ENCODE measurements around the gene SLC6A3. TPM values are rescaled to one million over a fixed set of nuclear protein-coding genes. Genes with fewer than 3 reads are reported as not detected.

Gene SLC6A3
- total RNA-seq, 2 experiments from 2014 or later = not detected

DNA sequence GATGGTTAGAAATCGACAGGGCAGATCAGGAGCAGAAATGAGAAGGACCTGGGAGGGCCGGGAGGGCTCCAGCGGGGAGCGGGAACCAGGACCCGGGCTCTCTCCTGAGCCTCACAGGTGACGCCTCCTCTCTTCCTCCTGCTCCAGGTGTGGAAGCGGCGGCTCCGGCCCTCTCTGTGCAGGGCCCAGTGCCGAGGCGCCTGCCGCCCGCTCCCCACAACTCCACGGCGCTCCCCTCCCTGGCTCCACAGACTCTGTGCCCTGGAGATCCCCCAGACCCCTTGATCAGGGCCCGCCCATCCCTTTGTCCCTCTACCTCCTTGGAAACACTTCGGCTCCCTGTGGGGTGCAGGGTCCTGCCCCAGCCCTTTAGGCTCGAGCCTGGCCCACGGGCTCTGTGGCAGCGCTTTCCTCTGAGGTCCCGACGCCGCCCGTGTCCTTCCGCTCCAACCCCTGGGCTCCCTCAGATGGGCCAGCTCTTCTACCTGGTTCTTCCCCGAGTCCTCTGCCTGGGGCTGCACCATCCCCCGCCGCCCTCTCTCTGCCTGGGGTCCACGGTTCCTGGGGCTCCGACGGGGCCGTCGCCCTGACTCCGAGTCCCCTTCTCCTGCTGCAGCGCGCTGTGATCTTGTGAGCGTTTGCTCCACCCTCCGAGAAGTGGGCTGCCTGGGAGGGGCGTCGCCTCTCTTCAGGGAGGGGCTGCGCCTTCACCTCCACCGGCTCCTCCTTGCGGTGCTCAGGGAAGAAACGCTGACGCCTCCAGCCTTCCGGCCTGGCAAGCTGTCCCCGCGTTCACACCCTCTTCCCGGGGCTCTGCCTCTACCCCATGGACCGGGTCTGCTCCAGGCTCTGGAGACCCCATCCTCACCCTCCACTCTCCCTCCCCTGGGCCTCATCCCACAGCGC is 22.4 kb upstream of the SLC6A3 start:
- Histone ChIP-seq H2AFZ (ENCODE audit: low read length) (no peak overlapping the region), H3K4me2 (ENCODE audit: low read length) (no peak overlapping the region), H3K4me3 (ENCODE audit: low read depth, low read length, poor library complexity, severe bottlenecking) (no peak overlapping the region), H3K36me3 (ENCODE audit: insufficient read depth, low read length) (peaks cover 90% of the 10 kb centered on the region), H4K20me1 (ENCODE audit: insufficient read depth, low read length) (no peaks in the 10 kb centered on the region), H3K9me3 (ENCODE audit: low read length) (no peaks in the 10 kb centered on the region), H3K27ac (ENCODE audit: low read depth, low read length, poor library complexity, severe bottlenecking) (no peak overlapping the region), H3K4me1 (ENCODE audit: insufficient read depth, low read length, poor library complexity, severe bottlenecking) (no peaks in the 10 kb centered on the region), H3K9me2 (ENCODE audit: insufficient read depth, low read length) (no peaks in the 10 kb centered on the region), H3K79me2 (ENCODE audit: insufficient read depth, low read depth, low read length) (no peaks in the 10 kb centered on the region)
- no TSS peak for BruUV-seq (replicated peaks)
- intact Hi-C loops (cut with micrococcal nuclease; ENCODE audit: unreplicated experiment) = loop anchor here (1.0 kb wide), 1 partner anchor 299 kb away; no protein-coding TSS in a partner anchor
- no peak for DNase-seq (ENCODE audit: low spot score)
- CTCF ChIA-PET (ENCODE audit: unreplicated experiment) = no interaction called here
- POLR2A ChIA-PET = interaction anchor here (0.6 kb wide), 2 partner anchors 40 to 566 kb away, joined by 3 read pairs; no protein-coding TSS in a partner anchor
- no peak for TF ChIP-seq EZH2phosphoT487 (IDR thresholded peaks at IDR 0.05; ENCODE audit: borderline replicate concordance, low read depth, low read length)
- TF ChIP-seq, protein P1, sequence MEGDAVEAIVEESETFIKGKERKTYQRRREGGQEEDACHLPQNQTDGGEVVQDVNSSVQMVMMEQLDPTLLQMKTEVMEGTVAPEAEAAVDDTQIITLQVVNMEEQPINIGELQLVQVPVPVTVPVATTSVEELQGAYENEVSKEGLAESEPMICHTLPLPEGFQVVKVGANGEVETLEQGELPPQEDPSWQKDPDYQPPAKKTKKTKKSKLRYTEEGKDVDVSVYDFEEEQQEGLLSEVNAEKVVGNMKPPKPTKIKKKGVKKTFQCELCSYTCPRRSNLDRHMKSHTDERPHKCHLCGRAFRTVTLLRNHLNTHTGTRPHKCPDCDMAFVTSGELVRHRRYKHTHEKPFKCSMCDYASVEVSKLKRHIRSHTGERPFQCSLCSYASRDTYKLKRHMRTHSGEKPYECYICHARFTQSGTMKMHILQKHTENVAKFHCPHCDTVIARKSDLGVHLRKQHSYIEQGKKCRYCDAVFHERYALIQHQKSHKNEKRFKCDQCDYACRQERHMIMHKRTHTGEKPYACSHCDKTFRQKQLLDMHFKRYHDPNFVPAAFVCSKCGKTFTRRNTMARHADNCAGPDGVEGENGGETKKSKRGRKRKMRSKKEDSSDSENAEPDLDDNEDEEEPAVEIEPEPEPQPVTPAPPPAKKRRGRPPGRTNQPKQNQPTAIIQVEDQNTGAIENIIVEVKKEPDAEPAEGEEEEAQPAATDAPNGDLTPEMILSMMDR (conservative IDR thresholded peaks at IDR 0.05; ENCODE audit: low read length) = no peak

GRCh38 chr5:1466631-1467265 is 21.5 kb upstream of the SLC6A3 start:
- no peak for TF ChIP-seq EZH2phosphoT487 (IDR thresholded peaks at IDR 0.05; ENCODE audit: borderline replicate concordance, low read depth, low read length)
- TF ChIP-seq, protein P1 (conservative IDR thresholded peaks at IDR 0.05; ENCODE audit: low read length) = no peak
- no peak for DNase-seq (ENCODE audit: low spot score)
- ChIA-PET POLR2A (interaction anchor here (0.6 kb wide), 1 partner anchor 18 kb away, joined by 3 read pairs; no protein-coding TSS in a partner anchor), CTCF (ENCODE audit: unreplicated experiment) (no interaction called here)
- H3K27ac ChIP-seq (ENCODE audit: low read depth, low read length, poor library complexity, severe bottlenecking) = no peak overlapping the region
- no TSS peak for BruUV-seq (replicated peaks)
- H3K79me2 ChIP-seq (ENCODE audit: insufficient read depth, low read depth, low read length) = no peaks in the 10 kb centered on the region
- intact Hi-C loops (cut with micrococcal nuclease; ENCODE audit: unreplicated experiment) = no loop called here
- H4K20me1 ChIP-seq (ENCODE audit: insufficient read depth, low read length) = no peaks in the 10 kb centered on the region
- no peaks in the 10 kb centered on the region for H3K4me1 ChIP-seq (ENCODE audit: insufficient read depth, low read length, poor library complexity, severe bottlenecking)
- no peak overlapping the region for H2AFZ ChIP-seq (ENCODE audit: low read length)
- H3K9me3 ChIP-seq (ENCODE audit: low read length) = no peaks in the 10 kb centered on the region
- no peak overlapping the region for H3K4me2 ChIP-seq (ENCODE audit: low read length)
- no peaks in the 10 kb centered on the region for H3K9me2 ChIP-seq (ENCODE audit: insufficient read depth, low read length)
- peaks cover 90% of the 10 kb centered on the region for H3K36me3 ChIP-seq (ENCODE audit: insufficient read depth, low read length)
- H3K4me3 ChIP-seq (ENCODE audit: low read depth, low read length, poor library complexity, severe bottlenecking) = no peak overlapping the region

All from OCI-LY7 (cell line).